ENCODE measurements around the gene HNRNPAB. TPM values are rescaled to one million over a fixed set of nuclear protein-coding genes. Genes with fewer than 3 reads are reported as not detected.

HNRNPAB gene
- polyA plus RNA-seq, 3 donors: 150 to 157 (median 154) TPM

DNA sequence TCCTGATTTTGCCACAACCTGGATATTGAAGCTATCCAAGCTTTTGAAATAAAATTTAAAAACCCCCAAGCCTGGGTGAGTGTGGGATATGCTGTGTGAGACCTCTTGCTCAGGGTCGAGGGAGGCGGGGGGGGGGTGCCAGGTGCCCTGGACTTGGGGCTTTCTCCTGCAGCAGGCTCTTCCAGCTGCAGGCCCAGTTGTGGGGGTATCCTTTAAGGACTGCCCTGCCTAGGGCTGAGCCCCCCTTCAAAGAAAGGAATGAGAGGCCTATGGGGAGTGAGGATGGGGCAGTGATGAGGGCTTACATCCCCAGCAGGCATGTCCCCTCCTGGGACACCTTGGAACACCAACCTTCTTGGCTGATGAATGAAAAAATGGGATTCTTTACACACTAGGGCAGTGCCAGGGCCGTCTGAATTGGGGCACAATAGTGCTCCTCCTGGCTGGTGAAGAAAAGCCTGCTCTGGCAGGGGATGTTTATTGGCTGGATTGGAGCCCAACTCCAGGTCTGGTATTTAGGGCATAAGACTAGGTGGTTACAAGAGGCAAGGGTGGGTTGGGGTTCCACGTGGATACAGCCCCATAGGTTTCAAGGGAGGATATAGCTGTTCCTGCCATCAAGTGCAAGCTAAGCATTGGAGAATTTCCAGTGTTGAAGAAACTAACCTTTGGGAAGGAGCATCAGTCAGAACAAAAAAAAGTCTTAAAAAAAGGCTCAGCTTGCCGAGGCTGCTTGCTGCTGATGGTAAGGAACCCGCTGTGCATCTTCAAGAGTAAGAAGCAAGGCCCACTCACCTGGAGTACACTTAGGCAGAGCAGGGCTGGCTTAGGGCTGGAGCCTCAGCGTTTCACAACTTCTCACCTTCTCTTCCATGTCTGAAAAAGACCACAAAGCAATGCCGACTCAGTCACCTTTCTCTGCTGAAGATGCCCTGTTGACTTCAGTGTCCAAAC, 7.0 kb downstream of the HNRNPAB start:
- DNase-seq (ENCODE audit: low read depth in 3 of 3, low spot score in 2 of 3): no peak

DNA sequence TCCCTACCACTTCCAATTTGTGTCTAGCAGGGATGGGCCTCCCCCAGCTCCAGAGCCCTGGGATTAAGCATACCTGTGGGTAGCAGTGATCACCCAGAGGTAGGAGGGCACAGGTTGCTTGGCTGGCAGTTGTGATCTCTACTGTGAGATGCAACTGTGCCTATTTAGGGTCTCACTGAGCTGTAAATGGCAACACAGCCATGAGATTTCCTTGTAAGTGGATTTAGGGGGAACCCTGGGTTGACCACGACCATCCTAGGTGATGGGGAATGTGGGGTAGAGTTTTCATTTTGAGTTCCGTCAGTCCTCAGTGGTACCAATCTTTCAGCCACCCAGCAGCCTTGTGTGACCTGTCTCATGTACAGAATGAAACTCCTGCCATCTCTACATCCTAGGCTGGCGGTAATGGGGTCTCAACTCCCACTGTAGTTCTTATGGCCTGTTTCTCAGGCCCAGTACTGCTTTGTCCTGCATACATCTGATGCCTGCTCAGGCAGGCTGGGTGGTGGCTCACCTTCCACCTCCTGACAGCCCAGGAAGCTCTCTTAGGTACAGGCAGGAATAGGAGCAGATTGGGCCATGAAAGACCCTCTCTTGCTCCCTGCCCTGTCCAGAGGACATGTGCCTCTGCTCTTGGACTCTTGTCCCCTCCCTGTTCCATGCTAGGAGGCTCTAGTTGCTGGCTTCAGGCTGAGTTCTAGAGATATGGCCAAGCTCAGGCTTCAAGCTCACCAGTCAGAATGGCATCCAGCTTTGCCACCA, 8.1 kb downstream of the HNRNPAB start:
- no peak for DNase-seq (ENCODE audit: low read depth in 3 of 3, low spot score in 2 of 3)

DNA sequence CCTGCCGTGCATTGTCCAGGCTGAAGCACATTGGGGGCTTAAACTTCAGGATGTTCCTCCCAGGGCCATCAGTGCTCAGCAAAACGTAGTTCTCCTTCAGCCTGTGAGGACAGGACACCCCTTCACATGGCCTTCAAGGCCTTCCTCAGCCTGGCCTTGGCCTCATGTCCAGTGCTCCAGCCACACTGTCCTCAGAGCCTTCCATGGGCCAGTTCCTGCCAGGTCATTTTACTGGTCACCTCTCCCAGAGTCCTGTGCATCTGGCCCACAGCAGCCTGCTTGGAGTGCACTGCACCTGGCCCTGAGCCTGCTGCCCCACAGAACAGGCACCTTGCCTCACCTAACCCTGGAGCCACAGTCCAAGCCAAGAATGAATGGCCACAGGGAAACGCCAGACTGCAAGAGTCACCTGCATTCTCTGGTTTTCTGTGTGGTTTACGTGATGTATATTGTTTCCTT, 8.7 kb downstream of the HNRNPAB start:
- DNase-seq (ENCODE audit: low read depth in 3 of 3, low spot score in 2 of 3): no peak

DNA sequence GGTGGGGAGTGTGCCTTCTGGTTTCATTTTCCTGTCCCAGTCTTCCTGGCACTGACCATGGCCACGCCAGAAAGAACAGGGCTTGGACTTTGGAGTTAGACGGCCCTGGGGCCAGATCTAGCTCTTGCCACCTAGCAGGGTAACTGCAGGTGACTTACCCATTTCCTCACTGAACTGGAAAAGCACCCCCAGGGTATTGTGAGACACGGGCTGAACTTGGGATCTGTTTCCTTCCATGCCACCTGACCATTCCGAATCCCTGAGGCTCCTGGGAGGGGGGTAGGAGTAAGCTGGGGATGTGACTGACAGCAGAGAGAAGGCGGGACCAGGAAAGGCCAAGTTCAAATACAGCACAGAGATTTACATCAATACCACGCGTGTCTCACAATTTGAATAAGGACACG, 9.4 kb downstream of the HNRNPAB start:
- no peak for DNase-seq (ENCODE audit: low read depth in 3 of 3, low spot score in 2 of 3)

DNA sequence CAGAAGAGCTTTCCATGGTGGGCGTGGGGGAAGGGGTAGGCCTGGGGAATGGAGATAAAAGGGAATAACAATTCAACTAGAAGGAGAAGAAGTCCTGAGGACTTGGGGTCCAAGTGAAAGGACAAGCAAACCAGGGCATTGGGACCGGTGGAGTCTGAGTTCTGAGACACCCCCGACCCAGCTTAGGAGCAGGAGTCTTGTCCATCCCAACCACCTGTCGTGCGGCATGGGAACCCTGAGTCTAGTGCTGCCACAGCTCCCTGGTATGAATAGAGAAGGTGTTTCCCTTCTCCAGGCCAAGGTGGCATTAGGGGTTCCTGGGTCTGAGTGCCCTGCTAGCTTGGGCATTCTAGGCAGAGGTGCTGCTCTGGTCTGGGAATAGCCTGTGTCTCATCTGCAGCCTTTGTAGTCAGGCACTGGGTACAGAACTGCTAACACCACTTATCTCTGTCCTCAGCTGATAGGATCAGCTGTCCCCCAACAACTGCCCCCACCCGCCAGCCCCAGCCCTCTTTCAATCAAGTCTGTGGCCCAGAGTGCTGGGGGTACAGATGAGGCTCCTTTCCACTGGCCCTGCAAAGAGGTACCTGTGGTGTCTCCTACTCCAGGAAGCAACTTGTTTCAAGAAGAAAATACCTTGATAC, 9.9 kb downstream of the HNRNPAB start:
- DNase-seq (ENCODE audit: low read depth in 3 of 3, low spot score in 2 of 3): no peak

DNA sequence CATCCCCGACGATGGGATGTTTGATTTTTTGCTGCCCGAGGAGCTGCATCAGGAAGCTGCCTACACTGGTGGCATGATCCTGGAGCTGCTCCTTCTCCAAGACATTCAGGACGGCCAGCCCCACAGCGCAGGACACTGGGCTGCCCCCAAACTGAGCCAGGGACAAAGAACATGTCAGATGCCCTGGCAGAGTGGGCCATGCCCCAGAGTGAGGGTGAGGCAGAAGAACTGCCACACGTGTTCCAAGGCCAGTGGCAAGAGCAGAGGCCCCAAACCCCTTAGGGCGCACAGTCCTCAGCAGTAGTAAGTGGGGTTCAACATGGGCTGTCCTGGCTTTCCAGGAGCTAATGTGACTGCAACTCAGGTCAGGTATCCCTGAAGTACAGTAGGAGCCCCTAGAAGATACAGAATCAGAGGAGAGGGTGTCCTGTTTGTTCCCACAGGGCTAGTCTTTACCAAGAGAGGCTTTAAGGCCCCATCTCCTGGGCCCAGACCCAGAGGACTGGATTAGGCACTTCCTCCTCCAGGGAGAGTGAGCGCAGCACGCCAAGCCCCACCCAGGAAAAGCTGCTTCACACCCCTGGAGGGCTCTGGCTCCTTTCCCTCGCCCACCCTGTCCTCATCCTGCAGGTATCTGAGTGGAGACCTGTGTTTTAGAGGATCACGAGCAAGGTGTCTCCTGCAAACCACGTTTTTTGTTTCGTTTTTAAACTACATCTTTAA, 11.1 kb downstream of the HNRNPAB start:
- DNase-seq (ENCODE audit: low read depth in 3 of 3, low spot score in 2 of 3): no peak

DNA sequence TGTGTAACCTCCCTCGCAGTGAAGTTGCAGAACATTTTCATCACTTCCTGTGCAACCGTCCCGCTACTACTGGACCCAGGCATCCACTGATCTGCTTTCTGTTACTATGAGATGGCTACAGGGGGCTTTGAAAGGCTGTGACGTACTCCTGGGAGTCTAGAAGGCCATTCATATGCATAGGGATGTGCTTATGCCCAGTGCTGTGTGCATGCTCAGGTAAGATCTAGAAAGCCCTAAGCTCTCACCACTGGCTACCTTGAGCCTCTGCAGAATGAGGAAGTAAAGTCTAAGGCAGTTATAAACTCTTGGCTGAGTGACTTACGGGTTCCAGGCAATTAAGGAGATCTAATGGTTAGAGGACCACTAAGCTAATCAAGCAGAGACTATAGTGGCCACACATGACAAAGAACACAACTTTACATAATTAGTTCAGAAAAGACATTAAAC, 11.8 kb downstream of the HNRNPAB start:
- no peak for DNase-seq (ENCODE audit: low read depth in 3 of 3, low spot score in 2 of 3)

DNA sequence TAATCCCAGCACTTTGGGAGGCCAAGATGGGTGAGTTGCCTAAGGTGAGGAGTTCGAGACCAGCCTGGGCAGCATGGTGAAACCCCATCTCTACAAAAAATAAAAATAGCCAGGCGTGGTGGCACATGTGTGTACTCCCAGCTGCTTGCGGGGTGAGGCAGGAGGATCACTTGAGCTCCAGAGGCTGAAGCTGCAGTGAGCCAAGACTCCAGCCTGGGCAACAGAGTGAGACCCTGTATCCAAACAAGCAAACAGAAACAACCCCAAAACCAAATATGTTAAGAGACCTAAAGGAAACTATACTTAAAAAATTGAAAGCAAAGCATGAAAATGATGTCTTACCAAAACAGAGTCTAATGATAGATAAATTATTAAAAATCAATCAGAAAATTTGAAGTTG, 12.4 kb downstream of the HNRNPAB start:
- DNase-seq (ENCODE audit: low read depth in 3 of 3, low spot score in 2 of 3): no peak

DNA sequence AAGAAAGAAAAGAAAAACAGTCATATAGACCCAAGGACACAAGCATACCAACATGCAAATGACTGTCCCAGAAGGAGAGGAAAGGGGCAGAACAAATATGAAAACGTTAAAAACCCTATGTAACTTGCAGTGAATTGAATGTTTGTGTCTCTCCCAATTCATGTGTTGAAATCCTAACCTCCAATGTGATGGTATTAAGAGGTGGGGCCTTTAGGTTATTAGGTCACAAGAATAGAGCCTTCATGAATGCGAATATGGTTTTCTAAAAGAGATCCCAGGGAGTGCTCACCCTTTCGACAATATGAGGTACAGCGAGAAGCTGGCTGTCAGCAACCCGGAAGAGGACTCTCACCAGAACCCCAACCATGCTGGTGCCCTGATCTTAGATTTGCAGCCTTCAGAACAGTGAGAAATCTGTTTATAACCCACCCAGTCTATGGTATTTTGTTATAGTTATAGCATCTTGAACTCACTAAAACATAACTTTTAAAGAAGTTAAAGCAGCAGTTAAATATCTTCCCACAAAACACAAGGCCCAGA, 14.0 kb downstream of the HNRNPAB start:
- DNase-seq (ENCODE audit: low read depth in 3 of 3, low spot score in 2 of 3): no peak

DNA sequence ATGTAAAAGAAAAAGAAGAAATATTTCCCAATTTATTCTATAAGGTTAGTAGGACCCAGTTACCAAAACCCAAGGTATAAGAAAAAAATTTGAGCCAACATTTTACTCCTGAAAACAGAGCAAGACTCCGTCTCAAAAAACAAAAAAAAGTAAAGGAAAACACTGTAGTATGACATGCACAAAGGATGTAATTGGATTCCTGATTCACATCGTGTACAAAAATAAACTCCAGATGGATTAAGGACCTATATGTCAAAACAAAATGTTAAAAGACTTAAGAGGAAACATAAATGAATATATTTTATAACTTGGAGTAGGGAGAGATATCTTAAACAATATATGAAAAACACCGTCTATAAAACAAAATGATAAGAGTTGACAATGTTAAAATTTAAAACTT, 14.5 kb downstream of the HNRNPAB start:
- DNase-seq (ENCODE audit: low read depth in 3 of 3, low spot score in 2 of 3): no peak

DNA sequence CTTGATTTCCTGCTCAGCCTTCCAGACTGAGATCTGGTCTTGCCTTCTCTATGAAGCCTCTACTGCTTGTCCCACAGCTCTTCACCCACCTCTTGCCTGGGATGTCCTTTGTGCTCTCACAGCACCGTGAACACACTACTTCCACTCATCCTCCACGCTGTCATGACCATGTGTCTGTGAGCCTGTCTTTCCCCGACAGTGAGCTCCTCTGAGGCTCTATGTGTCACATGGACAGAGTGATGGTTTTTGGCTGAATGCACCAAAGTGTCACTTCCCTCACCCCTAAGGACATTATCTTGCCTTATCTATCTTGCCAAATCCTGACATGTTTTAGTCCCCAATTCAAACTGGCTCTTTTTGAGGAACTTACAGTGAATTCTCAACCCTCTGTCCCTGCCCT, 16.9 kb downstream of the HNRNPAB start:
- DNase-seq (ENCODE audit: low read depth in 3 of 3, low spot score in 2 of 3): no peak

DNA sequence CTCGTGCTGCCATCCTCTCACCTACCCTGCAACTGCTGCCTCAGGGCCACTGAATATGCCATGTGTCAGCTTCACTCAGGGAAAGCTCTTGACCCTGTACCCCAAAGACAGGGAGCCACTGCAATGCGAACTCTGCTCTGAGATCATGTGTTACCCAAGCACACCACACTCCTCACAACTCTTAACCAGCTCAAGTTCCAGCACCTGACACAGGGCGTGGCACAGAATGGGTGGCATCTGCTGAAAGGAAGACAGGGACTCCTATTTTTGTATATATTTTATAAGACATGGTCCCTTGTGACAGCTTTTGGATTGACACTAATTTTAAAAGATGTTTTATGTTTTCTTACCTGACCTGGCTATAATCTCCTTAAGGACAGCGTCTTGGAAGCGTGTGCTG, 17.5 kb downstream of the HNRNPAB start:
- no peak for DNase-seq (ENCODE audit: low read depth in 3 of 3, low spot score in 2 of 3)

DNA sequence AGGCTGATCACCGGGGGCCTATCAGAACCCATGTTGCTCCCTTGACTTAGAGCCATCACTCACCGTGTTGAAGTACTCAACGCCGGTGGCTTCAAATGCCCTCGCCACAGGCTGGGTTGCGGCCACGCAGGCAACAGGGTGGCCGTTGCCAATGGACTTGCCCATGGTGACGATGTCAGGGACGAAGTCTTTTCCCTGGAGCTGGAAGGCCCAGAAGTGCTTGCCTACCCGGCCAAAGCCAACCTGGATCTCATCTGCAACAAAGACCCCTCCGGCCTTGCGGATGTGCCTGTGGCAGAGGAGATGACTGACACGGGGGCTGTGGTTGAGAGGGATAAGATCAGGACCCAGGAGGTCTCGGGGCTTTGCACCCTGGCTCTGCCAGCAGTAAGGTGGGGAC, 18.0 kb downstream of the HNRNPAB start:
- no peak for DNase-seq (ENCODE audit: low read depth in 3 of 3, low spot score in 2 of 3)

DNA sequence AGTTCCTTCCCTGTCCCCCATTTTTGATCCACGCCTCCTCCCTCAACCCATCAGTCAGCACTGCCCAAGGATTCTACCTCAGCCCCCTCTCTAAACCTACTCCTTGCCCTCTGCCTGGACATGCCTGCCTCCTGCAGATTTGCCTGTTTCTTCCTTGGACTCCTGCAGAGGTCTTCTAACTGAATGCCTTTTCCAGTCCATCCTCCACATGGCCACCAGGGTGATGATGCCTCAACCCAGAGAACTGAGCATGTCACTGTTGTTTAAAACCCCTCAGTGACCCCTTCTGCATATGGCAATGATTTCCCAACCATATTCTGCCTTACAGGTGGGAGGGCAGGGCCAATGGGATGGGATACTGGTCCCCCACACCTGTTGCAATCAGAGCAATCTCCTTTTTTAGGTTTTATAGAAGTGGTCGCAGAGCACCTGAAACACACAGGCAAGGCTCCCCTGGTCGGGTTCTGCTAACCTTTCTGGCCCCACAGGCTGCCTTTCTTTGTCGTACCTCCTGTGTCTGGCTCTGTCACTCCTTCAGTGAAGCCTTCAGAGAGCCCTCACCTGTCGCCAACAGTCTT, 19.0 kb downstream of the HNRNPAB start:
- no peak for DNase-seq (ENCODE audit: low read depth in 3 of 3, low spot score in 2 of 3)

DNA sequence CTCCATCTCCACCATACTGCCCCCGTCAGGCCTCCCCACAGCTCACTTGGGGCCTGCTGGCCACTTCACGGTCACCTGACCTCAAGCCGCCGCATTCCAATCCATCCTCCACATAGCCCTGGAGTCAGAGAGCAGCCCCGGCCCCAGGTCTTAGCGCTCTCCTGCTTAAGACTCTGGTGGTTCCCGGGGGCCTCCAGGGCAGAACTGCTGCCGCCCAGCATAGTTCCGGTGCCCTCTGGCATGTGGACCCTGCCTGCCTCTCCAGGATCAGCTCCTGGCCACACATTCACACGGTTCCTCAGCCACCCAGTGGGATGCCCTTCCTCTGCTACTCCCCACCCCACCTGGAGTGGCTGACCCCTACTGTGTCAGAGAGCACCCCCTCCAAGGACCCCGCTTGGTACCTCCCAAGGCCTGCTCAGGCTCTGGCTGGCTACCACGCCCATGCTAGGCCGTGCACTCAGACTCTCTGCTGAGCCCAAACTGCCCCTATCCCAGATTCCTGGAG, 19.5 kb downstream of the HNRNPAB start:
- no peak for DNase-seq (ENCODE audit: low read depth in 3 of 3, low spot score in 2 of 3)

DNA sequence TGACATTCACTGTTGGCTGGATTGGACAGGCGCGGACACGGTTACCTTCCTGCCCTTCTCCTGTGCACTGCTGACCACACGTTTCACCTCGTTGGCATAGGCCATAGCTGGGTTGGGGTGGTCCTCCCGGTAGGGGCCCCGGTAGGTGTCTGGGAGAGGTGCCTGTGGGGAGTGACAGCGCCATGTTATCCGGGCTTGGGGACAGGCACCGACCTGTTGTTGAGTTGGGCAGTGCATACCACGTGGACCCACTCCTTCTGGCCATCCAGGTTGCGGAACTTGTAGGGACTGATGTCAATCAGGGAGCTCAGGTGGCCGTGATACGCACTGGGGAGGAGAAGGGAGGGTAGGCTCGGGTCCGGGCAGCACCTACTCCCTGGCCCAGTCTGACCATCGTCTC, 20.1 kb downstream of the HNRNPAB start:
- no peak for DNase-seq (ENCODE audit: low read depth in 3 of 3, low spot score in 2 of 3)

DNA sequence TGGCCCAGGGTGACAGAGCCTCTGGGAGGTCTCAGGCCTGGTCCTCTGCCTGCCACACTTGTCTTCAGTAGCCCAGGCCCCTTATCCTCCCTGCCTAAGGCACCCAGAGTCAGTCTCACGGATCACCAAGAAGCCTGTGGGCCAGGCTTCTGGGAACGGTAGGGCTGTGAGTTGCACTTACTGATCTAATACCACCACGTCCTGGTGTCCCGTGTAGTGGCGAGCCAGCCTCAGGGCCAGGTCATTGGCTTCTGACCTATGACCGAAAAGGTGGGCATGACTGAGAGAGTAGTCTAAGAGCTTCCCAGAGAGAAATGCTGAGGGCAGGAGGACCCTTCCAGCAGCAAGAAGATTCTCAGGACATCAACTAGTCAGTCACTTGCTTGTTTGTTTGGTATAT, 20.8 kb downstream of the HNRNPAB start:
- no peak for DNase-seq (ENCODE audit: low read depth in 3 of 3, low spot score in 2 of 3)

DNA sequence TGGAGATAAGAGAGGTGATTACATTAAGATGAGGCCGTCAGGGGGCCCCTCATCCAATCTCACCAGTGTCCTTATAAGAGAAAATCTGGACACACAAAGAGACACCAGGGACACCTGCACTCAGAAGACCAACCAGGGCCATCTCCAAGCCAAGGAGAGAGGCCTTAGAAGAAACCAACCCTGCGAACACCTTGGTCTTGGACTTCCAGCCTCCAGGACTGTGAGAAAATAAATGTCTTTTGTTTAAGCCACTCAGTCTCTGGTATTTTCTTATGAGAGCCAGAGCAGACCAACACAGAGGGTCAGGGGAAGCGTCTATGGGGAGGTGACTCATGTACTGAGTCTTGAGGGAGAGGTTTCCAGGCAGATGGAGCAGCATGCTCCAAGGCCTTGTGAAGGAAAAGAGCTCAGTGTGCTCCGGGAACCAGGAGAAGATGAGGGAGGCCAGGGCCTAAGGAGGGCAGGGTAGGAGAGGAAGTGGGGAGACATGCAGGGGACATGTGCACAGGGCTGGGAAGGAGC, 22.9 kb downstream of the HNRNPAB start:
- DNase-seq (ENCODE audit: low read depth in 3 of 3, low spot score in 2 of 3): no peak

DNA sequence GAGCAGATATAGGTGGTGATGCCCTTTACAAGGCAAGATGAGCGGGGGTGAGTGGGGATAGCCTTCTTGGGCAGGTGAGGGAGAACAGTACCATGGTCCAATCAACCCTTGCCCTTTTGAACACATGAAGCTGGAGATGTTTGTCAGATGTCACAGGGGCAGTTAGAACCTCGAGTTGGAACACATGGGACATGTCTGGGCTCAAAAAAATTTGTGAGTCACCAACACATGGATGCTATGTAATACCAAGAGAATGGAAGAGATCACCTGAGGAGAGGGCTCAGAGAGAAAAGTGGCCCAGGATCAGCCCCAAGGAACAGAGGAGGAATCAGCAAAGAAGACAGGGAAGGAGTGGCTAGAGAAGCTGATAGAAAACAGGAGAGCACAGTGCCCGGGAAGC, 23.6 kb downstream of the HNRNPAB start:
- no peak for DNase-seq (ENCODE audit: low read depth in 3 of 3, low spot score in 2 of 3)

DNA sequence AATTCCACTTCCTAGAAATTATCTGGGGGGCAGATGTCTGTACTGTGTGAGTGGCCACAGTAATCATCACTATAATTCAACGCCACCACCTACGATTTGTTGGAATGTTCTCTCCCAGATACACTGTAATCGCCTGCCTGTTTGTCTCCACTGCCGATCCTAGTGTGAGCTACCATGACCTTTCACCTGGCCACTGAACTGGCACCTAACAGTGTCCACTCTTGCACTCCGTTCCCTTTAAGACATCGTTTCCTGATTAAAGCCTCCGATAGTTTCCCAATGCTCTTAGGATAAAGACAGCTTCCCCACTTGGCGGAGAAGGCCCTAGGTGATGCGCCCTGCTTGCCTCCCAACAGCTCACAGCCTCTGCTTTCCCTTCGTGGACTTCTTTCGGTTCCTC, 24.3 kb downstream of the HNRNPAB start:
- no peak for DNase-seq (ENCODE audit: low read depth in 3 of 3, low spot score in 2 of 3)

Data from right renal cortex interstitium (tissue), 3 donors.